Retinal pigment epithelial cell (primary cell): Measurements from ENCODE around the gene TMEM106A.

Experiments
- DNase-seq: peaks from one replicate; pipeline ENCODE4 v3.0.0-alpha.2; 2010; ENCODE audit warnings: low read depth
- H3K4me3 ChIP-seq: 2 replicates; pipeline ENCODE4 v1.5.1; 2011; ENCODE audit warnings: mild to moderate bottlenecking, low read length, control low read depth, moderate library complexity
- TF ChIP-seq, protein P1 (sequence below): conservative IDR thresholded peaks from 2 replicates; pipeline ENCODE4 v1.5.1; 2011; ENCODE audit warnings: low read depth, low read length, control low read depth, inconsistent platforms

TMEM106A gene

DNA sequence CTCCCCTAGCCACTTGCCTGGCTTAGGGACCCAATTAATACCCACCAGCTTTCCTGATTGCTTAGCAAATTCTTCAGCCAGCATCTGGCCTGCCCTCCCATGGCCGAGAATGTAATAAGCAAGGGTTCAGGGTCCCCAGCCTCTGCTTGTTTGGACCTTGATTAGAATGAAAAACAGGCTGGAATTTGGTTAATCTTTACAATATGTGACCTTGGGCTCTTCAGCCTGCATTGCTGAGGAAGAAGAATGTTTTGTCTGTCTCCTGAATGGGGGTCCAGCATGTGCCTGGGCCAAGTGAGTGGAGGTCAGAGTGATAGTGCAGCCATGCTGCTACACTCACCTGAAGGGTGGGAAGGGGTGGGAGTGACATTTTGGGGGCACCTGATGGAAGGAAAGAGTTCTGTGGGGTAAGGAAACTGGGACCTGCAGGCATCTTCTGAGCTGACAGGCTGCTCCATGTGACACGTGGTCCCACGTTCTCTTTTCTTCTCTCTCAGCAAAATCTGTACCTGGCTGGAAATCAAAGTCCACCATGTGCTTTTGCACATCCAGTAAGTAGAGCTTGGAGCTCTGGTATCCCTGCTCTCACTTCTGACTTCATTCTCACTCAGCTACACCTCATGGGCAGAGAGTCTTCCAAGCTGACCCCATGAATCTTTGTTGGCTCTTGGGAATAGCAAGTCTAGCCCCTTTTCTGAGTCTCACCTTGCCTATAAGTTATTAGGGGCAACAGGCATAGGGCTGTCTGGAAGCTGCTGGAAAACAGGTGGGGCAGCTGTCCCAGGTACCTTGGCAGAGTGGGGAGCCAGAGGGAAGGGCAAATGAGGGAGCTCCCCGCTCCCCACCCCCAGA, 5.3 kb downstream of the TMEM106A start:
- TF ChIP-seq, protein P1, sequence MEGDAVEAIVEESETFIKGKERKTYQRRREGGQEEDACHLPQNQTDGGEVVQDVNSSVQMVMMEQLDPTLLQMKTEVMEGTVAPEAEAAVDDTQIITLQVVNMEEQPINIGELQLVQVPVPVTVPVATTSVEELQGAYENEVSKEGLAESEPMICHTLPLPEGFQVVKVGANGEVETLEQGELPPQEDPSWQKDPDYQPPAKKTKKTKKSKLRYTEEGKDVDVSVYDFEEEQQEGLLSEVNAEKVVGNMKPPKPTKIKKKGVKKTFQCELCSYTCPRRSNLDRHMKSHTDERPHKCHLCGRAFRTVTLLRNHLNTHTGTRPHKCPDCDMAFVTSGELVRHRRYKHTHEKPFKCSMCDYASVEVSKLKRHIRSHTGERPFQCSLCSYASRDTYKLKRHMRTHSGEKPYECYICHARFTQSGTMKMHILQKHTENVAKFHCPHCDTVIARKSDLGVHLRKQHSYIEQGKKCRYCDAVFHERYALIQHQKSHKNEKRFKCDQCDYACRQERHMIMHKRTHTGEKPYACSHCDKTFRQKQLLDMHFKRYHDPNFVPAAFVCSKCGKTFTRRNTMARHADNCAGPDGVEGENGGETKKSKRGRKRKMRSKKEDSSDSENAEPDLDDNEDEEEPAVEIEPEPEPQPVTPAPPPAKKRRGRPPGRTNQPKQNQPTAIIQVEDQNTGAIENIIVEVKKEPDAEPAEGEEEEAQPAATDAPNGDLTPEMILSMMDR = no peak
- DNase-seq = no peak
- H3K4me3 ChIP-seq = no peak overlapping the region

DNA sequence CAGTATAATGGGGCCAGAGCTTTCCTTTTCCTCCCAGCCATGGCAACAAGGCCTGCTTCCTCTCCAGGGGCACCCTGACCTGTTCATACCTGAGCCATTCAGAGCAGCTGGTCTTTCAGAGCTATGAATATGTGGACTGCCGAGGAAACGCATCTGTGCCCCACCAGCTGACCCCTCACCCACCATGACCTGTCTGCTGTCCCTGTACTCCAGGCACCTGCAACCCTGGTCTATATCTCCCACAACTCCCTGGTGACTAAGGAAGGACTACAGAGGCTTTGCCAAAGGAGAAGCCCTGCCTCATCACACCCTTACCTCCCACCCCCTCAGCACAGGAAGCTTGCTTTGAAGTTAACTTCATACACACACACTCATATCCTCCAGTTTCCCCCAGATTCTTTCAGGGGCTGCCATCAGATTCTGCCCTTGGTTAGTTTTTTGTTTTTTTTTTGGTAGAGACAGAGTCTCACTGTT, 6.0 kb downstream of the TMEM106A start:
- TF ChIP-seq, protein P1 = no peak
- DNase-seq = no peak
- no peak overlapping the region for H3K4me3 ChIP-seq

DNA sequence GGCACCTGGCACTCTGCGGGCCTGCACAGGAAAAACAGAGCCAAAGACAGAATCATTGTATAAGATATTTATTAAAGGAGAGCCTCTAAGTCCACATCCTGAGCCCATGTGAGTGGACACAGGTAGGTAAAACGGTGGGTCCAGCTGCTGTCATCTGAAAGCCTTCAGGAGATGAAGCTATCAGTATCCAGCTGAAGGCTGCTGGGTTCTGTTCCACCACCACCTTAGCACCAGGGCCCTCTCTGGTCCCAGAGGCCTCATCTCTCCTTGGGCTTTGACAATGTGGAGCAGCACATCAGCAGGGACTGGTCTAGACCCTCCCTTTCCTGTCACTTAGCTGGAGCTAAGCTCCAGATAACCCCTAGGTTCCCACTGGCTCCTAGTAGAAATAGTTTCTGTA, 7.3 kb downstream of the TMEM106A start:
- no peak overlapping the region for H3K4me3 ChIP-seq
- no peak for DNase-seq
- TF ChIP-seq, protein P1 = no peak

DNA sequence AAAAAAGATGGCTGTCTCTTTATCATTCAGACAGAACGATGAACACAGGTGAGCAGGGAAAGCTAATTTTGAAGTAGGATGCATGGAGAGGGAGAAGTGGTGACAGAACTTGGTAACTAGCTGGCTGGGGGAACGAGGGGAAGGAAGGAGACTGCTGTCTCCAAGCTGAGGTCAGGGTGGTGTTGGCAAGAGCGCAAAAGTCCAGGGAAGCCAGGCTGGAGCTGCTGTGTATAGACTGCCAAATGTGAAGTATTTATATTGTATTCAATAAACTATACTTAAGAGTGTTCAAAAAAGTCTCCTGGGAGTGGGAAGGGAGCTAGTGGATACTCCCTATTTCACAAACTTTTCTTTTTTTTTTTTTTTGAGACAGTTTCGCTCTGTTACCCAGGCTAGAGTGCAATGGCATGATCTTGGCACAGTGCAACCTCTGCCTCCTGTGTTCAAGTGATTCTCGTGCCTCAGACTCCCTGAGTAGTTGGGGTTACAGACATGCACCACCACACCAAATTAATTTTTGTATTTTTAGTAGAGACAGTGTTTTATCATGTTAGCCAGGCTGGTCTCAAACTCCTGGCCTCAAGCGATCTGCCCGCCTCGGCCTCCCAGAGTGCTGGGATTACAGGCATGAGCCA, 8.2 kb downstream of the TMEM106A start:
- DNase-seq = no peak
- TF ChIP-seq, protein P1 = no peak
- no peak overlapping the region for H3K4me3 ChIP-seq

DNA sequence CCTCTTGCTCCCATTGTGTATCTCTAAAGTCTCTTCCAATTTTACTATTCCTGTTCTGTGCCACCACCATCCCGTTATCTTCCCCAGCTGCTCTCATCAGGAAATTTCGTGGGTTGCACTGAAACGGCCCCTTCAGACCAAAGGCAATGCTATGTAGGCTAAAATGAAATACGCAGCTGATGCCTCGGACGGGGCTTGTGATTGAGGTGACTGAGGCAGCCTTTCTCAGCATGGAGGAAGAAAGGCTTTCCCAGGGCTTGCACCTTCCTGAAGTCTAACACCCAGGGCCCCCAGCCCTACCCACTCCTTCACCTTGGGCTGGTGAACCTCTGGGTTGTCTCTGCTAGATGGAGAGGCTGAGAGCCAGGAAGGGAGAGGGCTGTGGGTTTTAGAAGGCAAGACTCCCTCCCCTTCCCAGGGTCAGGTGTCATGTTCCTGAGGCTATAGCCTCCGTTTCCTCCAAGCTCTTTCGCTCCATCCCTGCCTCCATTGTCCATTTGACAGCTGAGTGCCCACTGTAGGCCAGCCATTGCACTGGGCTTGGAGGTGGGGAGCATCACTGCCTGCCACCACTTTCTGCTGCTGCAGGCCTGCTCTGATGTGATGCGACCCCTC, 8.9 kb downstream of the TMEM106A start:
- DNase-seq = no peak
- TF ChIP-seq, protein P1 = no peak
- no peak overlapping the region for H3K4me3 ChIP-seq

DNA sequence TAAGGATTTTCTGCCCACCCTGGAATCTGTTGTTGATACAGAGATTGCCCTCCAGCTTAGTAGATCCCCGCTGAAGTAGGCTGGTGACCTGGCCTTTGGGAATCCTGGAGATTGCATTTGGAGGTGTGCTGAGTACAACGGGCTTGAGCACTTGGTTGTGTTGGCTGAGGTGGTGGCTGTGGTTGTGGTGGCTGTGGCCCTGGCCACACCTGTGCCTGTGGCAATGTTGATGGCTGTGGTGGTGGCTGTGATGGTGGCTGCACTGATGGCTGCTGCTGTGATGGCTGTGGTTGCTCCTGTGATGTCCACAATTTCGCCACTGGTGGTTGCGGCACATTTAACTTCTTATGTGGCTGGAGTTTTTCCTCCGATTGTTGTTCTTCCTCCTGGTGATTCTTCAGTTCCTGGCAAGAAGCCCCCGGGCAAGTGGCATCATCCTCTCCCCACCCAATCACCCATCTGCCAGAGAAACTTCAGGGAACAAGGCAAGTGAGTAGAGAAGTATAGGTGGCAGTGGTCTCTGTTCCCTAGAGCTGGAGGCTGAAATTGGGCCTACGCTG, 12.6 kb downstream of the TMEM106A start:
- TF ChIP-seq, protein P1 = no peak
- no peak for DNase-seq
- no peak overlapping the region for H3K4me3 ChIP-seq
